GM21723 (cell line): ENCODE results near the gene REV3L.
A peak's percentile ranks its signal among the peaks of the same experiment; 100 is the strongest.
"Not testable (repeated sequence)": the region's sequence is repeated elsewhere in the genome, so short reads cannot be mapped to it uniquely, and the experiment has no call there.

Experiments
- ATAC-seq: cut with Tn5 transposase; IDR thresholded peaks from one replicate; pipeline ENCODE4 v1.9.1; 2021; ENCODE audit warnings: mild to moderate bottlenecking, moderate library complexity; ENCODE audit not compliant: unreplicated experiment

The REV3L gene

DNA sequence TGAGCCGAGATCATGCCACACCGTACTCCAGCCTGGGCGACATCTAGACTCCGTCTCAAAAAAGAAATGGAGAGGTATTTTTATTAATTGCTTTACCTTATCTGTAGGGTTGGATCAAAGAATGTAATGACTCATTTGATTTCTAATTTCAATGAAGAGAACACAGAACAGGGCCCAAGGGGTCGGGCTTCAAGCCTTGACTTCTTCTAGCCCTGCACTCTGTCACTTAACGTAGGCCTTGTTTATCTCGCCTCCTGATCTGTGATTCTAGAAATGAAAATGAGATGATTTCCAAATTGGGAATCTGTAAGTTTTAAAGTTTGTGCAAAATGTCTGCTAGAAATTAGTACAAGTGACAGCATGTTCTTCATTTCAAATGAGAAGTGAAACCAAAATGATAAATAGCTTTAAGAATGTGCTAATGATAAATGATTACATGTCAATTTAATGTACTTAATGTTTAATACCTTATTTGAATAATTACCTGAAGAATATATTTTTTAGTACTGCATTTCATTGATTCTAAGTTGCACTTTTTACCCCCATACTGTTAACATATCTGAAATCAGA, 215.2 kb downstream of the REV3L start:
- ATAC-seq, result no peak

DNA sequence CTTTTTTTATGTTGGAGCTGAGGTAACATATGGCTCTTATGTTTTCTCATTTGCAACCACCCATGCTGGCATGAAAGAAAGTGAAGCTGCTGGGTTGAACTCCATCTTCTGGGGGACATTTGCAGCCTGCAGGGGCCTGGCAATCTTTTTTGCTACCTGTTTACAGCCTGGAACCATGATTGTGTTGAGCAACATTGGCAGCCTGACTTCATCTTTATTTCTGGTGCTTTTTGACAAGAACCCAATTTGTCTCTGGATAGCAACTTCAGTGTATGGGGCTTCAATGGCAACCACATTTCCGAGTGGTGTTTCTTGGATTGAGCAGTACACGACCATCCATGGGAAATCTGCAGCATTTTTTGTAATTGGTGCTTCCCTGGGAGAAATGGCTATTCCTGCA, 216.7 kb downstream of the REV3L start:
- no peak for ATAC-seq

DNA sequence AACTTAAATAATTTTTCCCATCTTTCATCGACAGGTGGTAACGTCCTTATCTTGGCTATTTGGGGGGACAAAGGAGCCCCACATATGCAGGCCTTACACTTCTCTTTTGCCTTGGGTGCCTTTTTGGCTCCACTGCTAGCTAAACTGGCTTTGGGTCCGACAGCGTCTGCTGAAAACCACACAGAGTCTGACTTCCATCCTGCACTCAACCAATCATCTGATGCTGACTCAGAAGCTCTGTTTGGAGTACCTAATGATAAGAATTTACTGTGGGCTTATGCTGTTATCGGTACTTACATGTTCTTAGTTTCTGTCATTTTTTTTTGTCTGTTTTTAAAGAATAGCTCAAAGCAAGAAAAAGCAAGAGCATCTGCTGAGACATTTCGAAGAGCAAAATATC, 217.2 kb downstream of the REV3L start:
- no peak for ATAC-seq

DNA sequence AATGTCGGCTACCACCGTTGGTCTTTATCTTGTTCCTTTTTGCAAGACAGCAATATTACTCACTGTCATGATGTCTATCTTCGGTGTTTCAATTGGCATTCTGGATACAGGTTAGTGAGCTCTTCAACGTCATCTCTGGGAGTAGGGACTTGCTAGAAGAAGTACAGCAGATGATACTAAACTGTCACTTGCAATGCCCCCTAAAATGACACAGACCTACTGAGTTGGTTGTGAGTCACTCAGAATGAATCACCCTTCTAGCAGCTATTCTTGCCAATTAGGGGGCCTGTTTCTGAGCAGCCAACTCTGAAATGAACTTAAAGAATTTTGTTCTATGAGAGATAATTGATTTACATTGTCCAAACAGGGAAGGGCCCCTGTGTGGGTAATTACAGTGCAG, 219.2 kb downstream of the REV3L start:
- no peak for ATAC-seq

DNA sequence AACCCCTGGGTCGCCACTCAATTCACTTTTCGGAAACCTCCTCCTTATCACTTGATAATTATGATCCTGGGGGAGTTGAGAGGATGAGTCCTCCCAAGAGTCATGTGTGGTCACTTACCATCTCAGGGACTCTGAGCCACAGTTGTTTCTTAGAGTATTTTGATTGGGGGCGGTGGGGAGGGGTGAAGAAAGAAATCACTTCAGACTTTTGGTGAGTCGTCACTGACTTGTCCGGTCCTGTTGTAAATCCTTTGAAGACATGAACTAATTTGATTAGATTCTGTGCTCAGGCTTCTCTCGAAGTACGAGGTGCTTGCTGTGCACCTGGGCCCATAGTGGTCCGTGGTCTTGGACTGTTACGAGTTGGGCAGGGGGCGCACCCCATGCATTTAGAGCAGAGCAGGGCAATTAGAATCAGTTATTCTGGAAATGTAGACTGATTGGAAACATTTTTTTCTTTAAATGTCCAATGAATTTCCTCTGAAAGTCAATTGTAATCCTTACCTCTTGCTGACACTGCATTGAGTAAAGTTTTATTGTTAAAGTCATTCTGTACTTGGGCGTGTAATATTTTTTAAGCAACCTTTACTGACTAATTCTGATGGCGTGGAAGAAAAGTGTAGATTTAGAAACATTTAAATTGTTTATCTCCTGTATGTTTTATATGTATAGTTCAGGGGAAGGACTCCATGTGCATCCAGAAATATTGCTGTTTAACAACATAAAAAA, 222.3 kb downstream of the REV3L start:
- no peak for ATAC-seq

DNA sequence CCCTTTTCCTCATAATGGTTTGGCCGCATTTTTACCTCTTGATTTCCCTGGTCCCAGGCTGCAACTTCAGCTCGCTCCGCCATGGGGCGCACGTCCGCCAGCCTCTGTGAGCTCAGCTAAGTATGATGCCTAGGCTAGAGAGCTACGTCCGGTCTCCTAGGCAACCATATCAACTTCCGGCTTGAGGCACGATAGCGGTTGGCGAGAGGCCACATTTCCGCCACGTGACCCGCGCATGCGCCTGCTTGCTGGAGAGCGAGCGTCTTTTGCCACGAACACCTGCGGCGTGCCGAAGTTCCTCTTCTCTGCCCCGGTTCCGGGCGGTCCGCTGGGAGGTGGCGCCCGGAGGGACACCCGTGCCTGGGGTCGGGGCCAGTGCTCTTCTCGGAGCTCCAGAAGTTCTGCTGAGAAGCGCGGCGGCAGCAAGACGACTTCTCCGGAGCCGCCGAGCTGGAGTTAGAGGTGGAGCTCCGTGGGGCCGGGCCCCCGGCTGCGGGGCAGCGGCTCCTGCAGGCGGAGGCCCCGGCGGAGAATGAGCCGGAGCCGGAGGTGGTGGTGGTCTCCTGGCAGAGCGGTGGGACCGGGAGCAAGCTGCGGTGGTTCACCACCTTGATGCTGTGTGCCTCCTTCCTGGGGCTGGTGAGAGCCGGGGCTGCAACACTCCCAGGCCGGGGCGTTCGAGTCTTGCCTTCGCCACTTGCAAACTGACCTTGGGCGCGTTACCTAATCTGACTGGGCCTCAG, 223.8 kb downstream of the REV3L start:
- peak; percentile 98 for ATAC-seq

DNA sequence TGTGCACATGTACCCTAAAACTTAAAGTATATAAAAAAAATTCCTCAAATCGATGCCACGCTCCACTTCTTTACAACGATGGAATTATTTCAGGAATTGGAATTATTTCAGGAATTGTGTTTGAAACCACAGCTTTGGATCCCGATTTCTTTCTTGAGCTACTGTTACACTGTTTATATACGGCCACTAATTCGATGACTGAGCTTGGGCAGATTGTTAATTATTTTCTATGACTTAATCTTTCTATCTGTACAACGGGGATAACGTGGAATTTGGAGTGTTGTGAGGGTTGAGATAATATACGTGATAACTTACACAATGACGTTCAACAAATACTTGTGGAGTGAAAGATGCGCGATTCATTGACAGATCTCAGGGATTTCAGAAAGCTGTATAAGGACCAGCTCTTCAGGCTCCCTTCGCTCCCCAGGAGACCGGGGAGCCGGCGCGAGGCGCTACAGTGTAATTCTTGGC, 224.4 kb downstream of the REV3L start:
- ATAC-seq, result no peak

DNA sequence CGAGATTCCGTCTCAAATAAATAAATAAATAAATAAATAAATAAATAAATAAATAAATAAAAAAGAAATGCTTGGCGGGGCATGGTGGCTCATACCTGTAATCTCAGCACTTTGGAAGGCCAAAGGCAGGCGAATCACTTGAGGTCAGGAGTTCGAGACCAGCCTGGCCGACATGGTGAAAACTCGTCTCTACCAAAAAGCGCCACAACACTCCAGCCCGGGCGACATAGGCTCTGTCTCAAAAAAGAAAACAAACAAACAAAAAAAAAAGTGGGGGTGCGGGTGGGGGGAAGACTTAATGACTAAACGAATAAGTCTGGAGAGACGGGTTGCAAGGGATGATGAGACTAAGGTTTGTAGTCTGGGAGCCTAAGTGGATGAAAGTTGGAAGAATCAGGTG, 225.0 kb downstream of the REV3L start:
- no peak for ATAC-seq

DNA sequence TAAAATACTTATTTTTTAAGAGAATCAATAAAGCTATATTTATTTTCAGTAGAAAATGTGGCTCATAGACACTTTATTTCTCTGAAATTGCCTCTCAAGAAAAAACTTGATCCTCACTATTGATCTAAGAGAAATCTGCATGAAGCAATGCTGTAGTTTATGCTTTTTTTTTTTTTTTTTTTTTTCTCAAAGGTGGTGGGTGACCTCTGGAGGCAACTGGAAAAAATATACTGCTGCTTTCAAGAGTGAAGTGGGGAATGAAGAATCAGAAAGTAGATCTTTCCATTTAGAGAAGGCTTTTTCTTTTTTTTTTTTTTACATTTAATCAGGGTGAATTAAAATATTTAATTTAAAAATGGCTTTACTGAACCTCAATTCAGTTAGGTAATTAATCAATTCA, 226.4 kb downstream of the REV3L start:
- no peak for ATAC-seq

DNA sequence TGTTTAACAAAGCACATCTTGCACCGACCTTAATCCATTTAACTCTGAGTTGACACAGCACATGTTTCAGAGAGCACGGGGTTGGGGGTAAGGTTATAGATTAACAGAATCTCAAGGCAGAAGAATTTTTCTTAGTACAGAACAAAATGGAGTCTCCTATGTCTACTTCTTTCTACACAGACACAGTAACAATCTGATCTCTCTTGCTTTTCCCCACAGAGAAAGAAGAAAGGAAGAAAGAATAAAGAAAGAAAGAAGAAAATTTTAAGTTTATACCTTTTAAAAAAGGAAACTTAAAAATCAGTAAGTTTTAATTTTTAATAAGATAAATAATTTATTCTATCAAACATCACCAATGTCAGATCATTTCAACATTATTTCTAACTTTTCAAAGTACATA, 227.2 kb downstream of the REV3L start:
- not testable (repeated sequence) for ATAC-seq

DNA sequence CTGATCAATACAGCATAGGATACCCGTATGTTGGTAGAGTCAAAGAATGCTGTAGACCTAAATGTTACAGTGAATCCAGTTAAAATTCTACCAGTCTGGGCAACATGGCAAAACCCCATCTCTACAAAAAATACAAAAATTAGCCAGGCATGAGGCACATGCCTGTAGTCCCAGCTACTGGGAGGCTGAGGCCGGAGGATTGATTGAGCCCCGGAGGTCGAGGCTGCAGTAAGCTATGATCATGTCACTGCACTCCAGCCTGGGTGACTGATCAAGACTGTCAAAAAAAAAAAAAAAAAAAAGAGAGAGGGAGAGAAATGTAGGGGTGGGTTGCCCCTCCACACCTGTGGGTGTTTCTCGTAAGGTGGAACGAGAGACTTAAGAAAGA, 228.2 kb downstream of the REV3L start:
- no peak for ATAC-seq

DNA sequence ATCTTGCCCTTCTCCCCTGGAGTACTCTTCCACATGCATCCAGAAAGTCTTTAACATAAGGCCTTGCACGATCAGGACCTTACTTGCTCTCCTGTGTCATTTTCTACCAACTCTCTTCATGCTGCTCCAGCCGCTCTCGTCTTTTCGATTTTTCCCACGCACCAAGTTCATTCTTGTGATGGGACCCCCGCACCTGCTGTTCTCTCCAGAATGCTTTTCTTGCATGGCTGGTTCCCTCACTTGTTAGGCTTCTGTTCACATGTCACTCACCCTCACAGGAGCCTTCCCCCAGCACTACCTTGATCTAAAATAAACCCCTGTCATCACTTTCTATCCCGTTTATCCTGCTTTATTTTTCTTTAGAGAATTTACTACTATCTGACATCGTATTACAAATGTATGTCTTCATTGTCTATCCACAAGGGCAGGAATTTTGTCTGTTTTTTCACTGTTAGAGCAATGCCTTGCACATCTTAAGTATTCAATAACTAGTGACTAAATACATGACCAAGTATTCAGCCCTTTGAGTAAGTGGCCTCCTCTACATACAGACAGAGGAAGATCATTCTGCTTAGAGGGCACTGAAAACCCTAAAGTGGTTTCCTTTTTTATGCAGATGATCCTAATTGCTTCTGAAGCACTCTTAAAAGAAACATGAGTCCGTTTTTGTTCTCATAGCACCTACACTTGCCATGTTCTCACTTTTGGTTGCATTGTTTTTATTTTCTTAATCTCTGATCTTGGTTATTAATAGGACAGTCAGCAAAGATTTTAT, 228.8 kb downstream of the REV3L start:
- no peak for ATAC-seq

DNA sequence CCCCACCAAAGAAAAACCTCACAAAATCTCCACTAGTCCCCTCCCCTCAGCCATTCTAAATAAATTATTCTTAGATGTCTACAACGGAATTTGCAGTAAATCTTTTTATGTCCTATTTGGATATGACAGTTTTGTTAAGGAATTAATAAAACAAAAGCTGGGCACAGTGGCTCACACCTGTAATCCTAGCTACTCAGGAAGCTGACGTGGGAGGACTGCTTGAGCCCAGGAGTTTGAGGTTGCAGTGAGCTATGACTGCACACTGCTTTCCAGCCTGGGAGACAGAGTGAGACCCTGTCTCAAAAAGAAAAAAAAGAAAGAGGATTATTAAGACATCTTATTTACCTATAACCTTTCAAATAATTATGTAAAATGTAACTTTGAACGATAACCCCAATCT, 230.3 kb downstream of the REV3L start:
- ATAC-seq, result no peak

DNA sequence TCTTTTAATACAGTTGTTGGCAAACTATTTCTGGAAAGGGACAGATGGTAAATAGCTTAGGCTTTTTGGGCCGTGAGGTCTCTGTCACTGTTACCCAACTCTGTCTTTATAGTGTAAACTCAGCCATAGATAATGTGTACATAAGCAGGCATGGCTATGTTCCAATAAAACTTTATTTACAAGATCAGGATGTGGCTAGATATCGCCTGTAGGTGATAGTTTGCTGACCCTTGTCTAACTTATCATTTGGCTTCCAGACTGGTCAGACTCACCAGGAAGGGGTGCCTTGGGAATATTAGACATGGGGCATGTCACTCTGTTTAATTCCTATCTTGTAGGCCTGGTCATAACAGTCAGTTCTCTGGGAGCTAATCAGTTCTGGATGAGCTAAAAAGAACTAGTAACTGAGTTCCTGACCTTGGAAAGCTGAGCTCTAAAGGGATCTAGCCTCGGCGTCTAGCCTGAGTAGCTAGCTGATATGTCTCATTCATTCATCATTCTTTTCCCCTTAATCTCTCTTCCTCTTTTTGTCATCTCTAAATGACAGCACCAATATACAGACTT, 232.1 kb downstream of the REV3L start:
- ATAC-seq, result no peak
